HepG2 (cell line): Measurements from ENCODE around the gene PPP3CB. TPM values are rescaled to one million over a fixed set of nuclear protein-coding genes. Genes with fewer than 3 reads are reported as not detected.

Experiments used
- ATAC-seq: fragments of 200-7000 bp; cut with Tn5 transposase; 3 replicates; pipeline ENCODE4 v1.9.1; 2020; ENCODE audit warnings: mild to moderate bottlenecking, moderate library complexity
- BruUV-seq: library from RNA; stranded (reverse); fragments of 400-500 nt; replicated peaks from 2 replicates; lab custom pipeline; 2021; lab: Mats Ljungman, UMichigan
- CTCF ChIA-PET: fragments of 300-600 bp; formaldehyde crosslinking; extraction: SDS; loops from one replicate; lab custom pipeline; 2021; ENCODE audit warnings: low total read pairs, inconsistent platforms, low intra/inter-chr PET ratio; lab: Yijun Ruan, JAX
- POLR2A ChIA-PET: fragments of 350-600 bp; sonication (Branson Sonifier 250); formaldehyde crosslinking; loops from one replicate; lab custom pipeline; 2020; ENCODE audit warnings: antibody characterized with exemption, inconsistent platforms; lab: Yijun Ruan, JAX
- DNase-seq: peaks from one replicate; pipeline ENCODE4 v3.0.0-alpha.2; 2015; ENCODE audit warnings: low spot score
- FAIRE-seq: peaks from 3 replicates; lab custom pipeline; 2011; peaks lifted over from hg19 to GRCh38; lab: Jason Lieb, UNC
- H2AFZ ChIP-seq: one replicate; pipeline ENCODE4 v1.6.1; 2011; ENCODE audit warnings: low read length, inconsistent platforms
- H3K27ac ChIP-seq: fragments of 300-600 bp; 3 replicates; pipeline ENCODE4 v1.8.0; 2011; ENCODE audit warnings: mixed run types, mild to moderate bottlenecking, mixed read lengths, low read length, inconsistent platforms; ENCODE audit not compliant: insufficient read depth; ENCODE audit errors: extremely low read length
- H3K27me3 ChIP-seq, 2 experiments: fragments of 200-600 bp in 1 of 2; 2 replicates in 1 of 2; 3 replicates in 1 of 2; pipeline versions ENCODE4 v1.6.0 to v1.8.0; 2011; ENCODE audit warnings: low read length in 2 of 2, mild to moderate bottlenecking in 2 of 2, moderate library complexity in 2 of 2, inconsistent platforms in 1 of 2; ENCODE audit not compliant: insufficient read depth in 2 of 2, control insufficient read depth in 1 of 2
- H3K36me3 ChIP-seq, 2 experiments: fragments of 200-600 bp in 1 of 2; replicated peaks in 1 of 2; 2 replicates in 1 of 2; 3 replicates in 1 of 2; pipeline versions ENCODE4 v1.5.1 to v1.8.0; 2011; ENCODE audit warnings: low read length in 2 of 2, inconsistent platforms in 1 of 2; ENCODE audit not compliant: insufficient read depth in 2 of 2, control insufficient read depth in 1 of 2
- H3K4me1 ChIP-seq: 2 replicates; pipeline ENCODE4 v1.5.1; 2012; ENCODE audit warnings: low read length, inconsistent platforms; ENCODE audit not compliant: insufficient read depth
- H3K4me2 ChIP-seq: 2 replicates; pipeline ENCODE4 v1.6.0; 2011; ENCODE audit warnings: low read depth, low read length, inconsistent platforms
- H3K4me3 ChIP-seq, 3 experiments: fragments of 200-600 bp in 1 of 3; sonication (generic), shearing (Covaris generic) in 1 of 3; replicated peaks in 1 of 3; 2 replicates each; pipeline ENCODE4 v1.5.1; 2011 to 2016; ENCODE audit warnings: low read length in 3 of 3, inconsistent platforms in 2 of 3, low read depth in 2 of 3, mild to moderate bottlenecking in 2 of 3, control low read depth in 1 of 3, mixed read lengths in 1 of 3; ENCODE audit not compliant: insufficient read depth in 1 of 3
- H3K79me2 ChIP-seq: one replicate; pipeline ENCODE4 v1.6.1; 2011; ENCODE audit warnings: low read length, inconsistent platforms; ENCODE audit not compliant: insufficient read depth
- H3K9ac ChIP-seq: 2 replicates; pipeline ENCODE4 v1.6.0; 2011; ENCODE audit warnings: mild to moderate bottlenecking, low read depth, low read length, inconsistent platforms; ENCODE audit not compliant: insufficient read depth
- H3K9me3 ChIP-seq: 2 replicates; pipeline ENCODE4 v1.5.1; 2012; ENCODE audit warnings: mild to moderate bottlenecking, low read length
- H4K20me1 ChIP-seq: 2 replicates; pipeline ENCODE4 v1.6.0; 2011; ENCODE audit warnings: inconsistent platforms, mild to moderate bottlenecking, low read length, moderate library complexity; ENCODE audit not compliant: insufficient read depth
- CREB1 ChIP-seq, 2 experiments: fragments of 450-650 bp in 1 of 2; IDR thresholded peaks; 2 replicates each; pipeline ENCODE4 v1.6.1; 2016 to 2017; ENCODE audit warnings: control low read depth in 1 of 2, mild to moderate bottlenecking in 1 of 2, missing compliant biosample characterization in 1 of 2, missing genetic modification characterization in 1 of 2
- FIP1L1 ChIP-seq: fragments of 200-400 bp; formaldehyde crosslinking; IDR thresholded peaks from 2 replicates; pipeline ENCODE4 v1.6.1; 2018; ENCODE audit warnings: low read depth, mild to moderate bottlenecking, low read length, moderate library complexity, borderline replicate concordance; ENCODE audit not compliant: insufficient read depth
- KMT2B ChIP-seq: IDR thresholded peaks from 2 replicates; pipeline ENCODE4 v1.6.1; 2016; ENCODE audit warnings: missing genetic modification reagents, missing compliant biosample characterization
- MAFF ChIP-seq: IDR thresholded peaks from 2 replicates; pipeline ENCODE4 v1.6.1; 2011; ENCODE audit warnings: low read depth, low read length, improper control_type of control experiment
- MXD4 ChIP-seq: IDR thresholded peaks from 2 replicates; pipeline ENCODE4 v1.6.1; 2016; ENCODE audit warnings: mild to moderate bottlenecking, missing biosample characterization, missing genetic modification reagents
- SMYD3 ChIP-seq: sonication (generic); formaldehyde crosslinking; IDR thresholded peaks from 2 replicates; pipeline ENCODE4 v1.8.1; 2023; ENCODE audit warnings: mild to moderate bottlenecking, missing genetic modification reagents
- SOX13 ChIP-seq, 3 experiments: fragments of 450-650 bp in 1 of 3; sonication (generic) in 1 of 3; formaldehyde crosslinking in 1 of 3; IDR thresholded peaks in 2 of 3; conservative IDR thresholded peaks in 1 of 3; 2 replicates each; pipeline versions ENCODE4 v1.5.0 to v1.6.1; 2016 to 2020; ENCODE audit warnings: antibody characterized with exemption in 1 of 3, mild to moderate bottlenecking in 1 of 3, missing compliant biosample characterization in 1 of 3, missing genetic modification reagents in 1 of 3, moderate library complexity in 1 of 3
- SYNCRIP ChIP-seq: fragments of 200-400 bp; formaldehyde crosslinking; IDR thresholded peaks from 2 replicates; pipeline ENCODE4 v1.6.1; 2018; ENCODE audit warnings: mild to moderate bottlenecking, low read depth, low read length; ENCODE audit not compliant: insufficient read depth
- ZEB1 ChIP-seq: IDR thresholded peaks from 2 replicates; pipeline ENCODE4 v1.6.1; 2012; ENCODE audit warnings: mild to moderate bottlenecking, low read depth, inconsistent platforms; ENCODE audit not compliant: insufficient replicate concordance
- ZNF17 ChIP-seq: sonication (generic); formaldehyde crosslinking; IDR thresholded peaks from 2 replicates; pipeline ENCODE4 v1.5.0; 2020; ENCODE audit warnings: mild to moderate bottlenecking, missing genetic modification reagents
- ZNF30 ChIP-seq: sonication (generic); formaldehyde crosslinking; IDR thresholded peaks from 2 replicates; pipeline ENCODE4 v1.5.0; 2020; ENCODE audit warnings: mild to moderate bottlenecking, missing genetic modification reagents
- ZNF530 ChIP-seq: sonication (generic); formaldehyde crosslinking; IDR thresholded peaks from 2 replicates; pipeline ENCODE4 v1.5.0; 2020; ENCODE audit warnings: low read depth, mild to moderate bottlenecking, missing genetic modification reagents
- ZNF550 ChIP-seq: sonication (generic); formaldehyde crosslinking; IDR thresholded peaks from 2 replicates; pipeline ENCODE4 v1.4.0; 2020; ENCODE audit warnings: mild to moderate bottlenecking, missing genetic modification reagents, borderline replicate concordance
- WGBS: methylation state at CpG from one replicate; pipeline ENCODE4 v1.1.6; 2017; ENCODE audit warnings: low lambda C conversion rate; 5-methylcytosine and 5-hydroxymethylcytosine counted together
- in situ Hi-C: cut with HindIII; loops from 2 replicates; pipeline ENCODE4 v1.10.0; 2017; ENCODE audit warnings: low pct_unique_long_range_greater_than_20kb; ENCODE audit not compliant: extremely low pct_ligation_motif_present
- intact Hi-C: fragments of 100-400 bp; cut with micrococcal nuclease; formaldehyde crosslinking; loops from one replicate; pipeline ENCODE4 v1.10.0; 2022; ENCODE audit not compliant: unreplicated experiment
- polyA plus RNA-seq, 8 experiments: library from polyadenylated mRNA; depleted of rRNA in 3 of 8; stranded (reverse) in 7 of 8; unstranded in 1 of 8; fragments of >200 nt; fragmentation: Illumina TruSeq in 4 of 8; extraction: Trizol in 4 of 8; gene quantifications; 2 replicates each; pipeline versions ENCODE4 v1.2.1 to v1.2.3, GENCODE V29; 2011 to 2016; ENCODE audit warnings: low read depth in 4 of 8, missing spikeins in 1 of 8, mixed read lengths in 1 of 8; ENCODE audit not compliant: insufficient read depth in 1 of 8
- total RNA-seq, 5 experiments: library from RNA; depleted of rRNA; stranded (reverse); fragments of >200 nt; fragmentation: Illumina TruSeq; extraction: Trizol; gene quantifications; 2 replicates each; pipeline ENCODE4 v1.2.3, GENCODE V29; 2016; ENCODE audit warnings: low read depth in 1 of 5
- TF ChIP-seq, protein P1 (sequence below): sonication (generic); formaldehyde crosslinking; IDR thresholded peaks from 2 replicates; pipeline ENCODE4 v1.5.0; 2020; ENCODE audit warnings: mild to moderate bottlenecking, low read depth, missing genetic modification reagents, borderline replicate concordance
- TF ChIP-seq, protein P2 (sequence below): sonication (generic); formaldehyde crosslinking; IDR thresholded peaks from 2 replicates; pipeline ENCODE4 v1.9.0; 2022; ENCODE audit warnings: missing genetic modification reagents, mild to moderate bottlenecking, borderline replicate concordance
- TF ChIP-seq, protein P3 (sequence below): sonication (generic); formaldehyde crosslinking; IDR thresholded peaks from 2 replicates; pipeline ENCODE4 v1.8.1; 2022; ENCODE audit warnings: low read depth, mild to moderate bottlenecking, missing genetic modification reagents
- TF ChIP-seq, protein P4 (sequence below): IDR thresholded peaks from 2 replicates; pipeline ENCODE4 v1.6.1; 2012; ENCODE audit warnings: inconsistent platforms

Gene PPP3CB
- total and polyA plus RNA-seq, 2 of the 13 experiments (the other 11 are each of a cell fraction or from before 2014, with no cell fraction given) = 8.7 to 11.4 TPM

DNA sequence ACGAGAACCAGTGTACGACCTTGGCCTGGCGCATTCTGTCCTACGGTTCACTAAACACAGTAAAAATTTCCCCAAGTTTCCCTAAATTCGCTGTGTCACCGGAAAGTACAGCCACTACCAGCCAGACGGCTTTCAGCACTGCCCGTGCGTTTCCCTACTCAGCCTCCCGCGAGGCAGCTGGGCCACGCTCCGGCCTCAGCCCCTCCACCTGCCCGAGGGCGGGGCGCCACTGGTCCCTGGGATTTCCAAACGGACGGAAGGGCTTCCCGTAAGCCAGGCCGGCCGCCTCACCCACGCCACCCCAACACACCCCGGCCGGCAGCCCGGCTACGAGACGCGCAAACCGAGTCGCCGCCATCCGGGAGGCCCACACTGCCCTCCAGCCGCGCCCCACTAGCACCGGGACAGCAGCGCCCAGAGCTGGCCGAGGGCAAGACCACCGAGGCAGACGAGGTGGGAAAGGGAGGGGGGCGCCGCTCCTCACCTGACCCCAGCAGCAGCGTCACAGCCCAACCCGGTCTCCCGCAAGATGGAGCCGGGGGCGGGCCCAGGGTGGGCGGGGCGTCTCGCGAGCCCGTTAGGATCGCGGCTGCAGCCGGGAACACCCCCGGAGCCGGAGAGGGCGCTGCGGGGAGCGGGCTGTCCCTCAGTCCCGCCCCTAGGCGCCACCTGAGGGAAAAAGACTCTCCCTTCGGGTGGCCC, 82.1 kb downstream of the PPP3CB start, which contains the start of gene ANXA7:
ANXA7 (minus strand) TSS at position 531 of the 702 bp plus-strand sequence. CDS start 13,202 bp downstream, outside the sequence.
- Histone ChIP-seq H2AFZ (peak within 1 kb of the TSS; percentile 67), H3K4me1 (peaks cover 65% of the 10 kb centered on the region), H3K36me3 (no peaks in the 10 kb centered on the region), H3K27ac (peak within 1 kb of the TSS; percentile 99), H3K9ac (peak within 1 kb of the TSS; percentile 98), H3K4me3 (peak within 1 kb of the TSS; percentile 64 to 100 (median 89)), H3K27me3 (no peaks in the 10 kb centered on the region; a peak in 1 of 5 replicates), H3K4me2 (peak within 1 kb of the TSS; percentile 79), H3K9me3 (no peaks in the 10 kb centered on the region), H3K79me2 (peaks cover 42% of the 10 kb centered on the region), H4K20me1 (peaks cover 11% of the 10 kb centered on the region; the same call in 1 of the 2 replicates)
- CTCF ChIA-PET = no interaction called here
- TSS peak; percentile 81 for BruUV-seq
- DNase-seq (peak; percentile 81), ATAC-seq (peak; percentile 95), FAIRE-seq (no peak)
- under 1% methylated on average over 42 of the region's 62 CpGs for WGBS
- in situ Hi-C loops = no loop called here
- POLR2A ChIA-PET = interaction anchor here (1.0 to 2.1 kb wide), 8 partner anchors 10 to 427 kb away, joined by 3 to 13 read pairs (median 6); partner anchors contain the start of genes CFAP70, DNAJC9, MRPS16 and PPP3CB
- intact Hi-C loops = loop anchor here (2.0 to 5.0 kb wide), 3 partner anchors 83 to 229 kb away; partner anchors contain the start of genes MYOZ1 and PPP3CB
- TF ChIP-seq, protein P1, sequence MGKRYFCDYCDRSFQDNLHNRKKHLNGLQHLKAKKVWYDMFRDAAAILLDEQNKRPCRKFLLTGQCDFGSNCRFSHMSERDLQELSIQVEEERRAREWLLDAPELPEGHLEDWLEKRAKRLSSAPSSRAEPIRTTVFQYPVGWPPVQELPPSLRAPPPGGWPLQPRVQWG (CRISPR knock-in tag) = no peak
- TF ChIP-seq KMT2B (CRISPR knock-in tag) (peak; percentile 81; the same call in 1 of the 2 replicates), ZEB1 (peak; percentile 10), MAFF (0 out of 2 replicates have a peak, but pooled peaks have one; percentile 13), ZNF30 (no peak), SOX13 (IDR thresholded peaks at IDR 0.05) (no peak), SOX13 (CRISPR knock-in tag; conservative IDR thresholded peaks at IDR 0.05 in 1 of 2, IDR thresholded peaks at IDR 0.05 in 1 of 2) (peak in 1 of 2 experiments; percentile 47; a peak in 1 of 4 replicates), SMYD3 (CRISPR knock-in tag) (no peak), SYNCRIP (no peak), ZNF17 (CRISPR knock-in tag) (no peak), ZNF550 (CRISPR knock-in tag) (no peak), MXD4 (CRISPR knock-in tag) (peak; percentile 81), ZNF530 (CRISPR knock-in tag) (no peak), FIP1L1 (no peak), CREB1 (IDR thresholded peaks at IDR 0.05) (peak; percentile 58; the same call in 1 of the 2 replicates), CREB1 (CRISPR knock-in tag; IDR thresholded peaks at IDR 0.05) (no peak; the same call in 1 of the 2 replicates)
- TF ChIP-seq, protein P2, sequence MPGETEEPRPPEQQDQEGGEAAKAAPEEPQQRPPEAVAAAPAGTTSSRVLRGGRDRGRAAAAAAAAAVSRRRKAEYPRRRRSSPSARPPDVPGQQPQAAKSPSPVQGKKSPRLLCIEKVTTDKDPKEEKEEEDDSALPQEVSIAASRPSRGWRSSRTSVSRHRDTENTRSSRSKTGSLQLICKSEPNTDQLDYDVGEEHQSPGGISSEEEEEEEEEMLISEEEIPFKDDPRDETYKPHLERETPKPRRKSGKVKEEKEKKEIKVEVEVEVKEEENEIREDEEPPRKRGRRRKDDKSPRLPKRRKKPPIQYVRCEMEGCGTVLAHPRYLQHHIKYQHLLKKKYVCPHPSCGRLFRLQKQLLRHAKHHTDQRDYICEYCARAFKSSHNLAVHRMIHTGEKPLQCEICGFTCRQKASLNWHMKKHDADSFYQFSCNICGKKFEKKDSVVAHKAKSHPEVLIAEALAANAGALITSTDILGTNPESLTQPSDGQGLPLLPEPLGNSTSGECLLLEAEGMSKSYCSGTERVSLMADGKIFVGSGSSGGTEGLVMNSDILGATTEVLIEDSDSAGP (CRISPR knock-in tag) = peak; percentile 91; the same call in 1 of the 2 replicates
- TF ChIP-seq, protein P3, sequence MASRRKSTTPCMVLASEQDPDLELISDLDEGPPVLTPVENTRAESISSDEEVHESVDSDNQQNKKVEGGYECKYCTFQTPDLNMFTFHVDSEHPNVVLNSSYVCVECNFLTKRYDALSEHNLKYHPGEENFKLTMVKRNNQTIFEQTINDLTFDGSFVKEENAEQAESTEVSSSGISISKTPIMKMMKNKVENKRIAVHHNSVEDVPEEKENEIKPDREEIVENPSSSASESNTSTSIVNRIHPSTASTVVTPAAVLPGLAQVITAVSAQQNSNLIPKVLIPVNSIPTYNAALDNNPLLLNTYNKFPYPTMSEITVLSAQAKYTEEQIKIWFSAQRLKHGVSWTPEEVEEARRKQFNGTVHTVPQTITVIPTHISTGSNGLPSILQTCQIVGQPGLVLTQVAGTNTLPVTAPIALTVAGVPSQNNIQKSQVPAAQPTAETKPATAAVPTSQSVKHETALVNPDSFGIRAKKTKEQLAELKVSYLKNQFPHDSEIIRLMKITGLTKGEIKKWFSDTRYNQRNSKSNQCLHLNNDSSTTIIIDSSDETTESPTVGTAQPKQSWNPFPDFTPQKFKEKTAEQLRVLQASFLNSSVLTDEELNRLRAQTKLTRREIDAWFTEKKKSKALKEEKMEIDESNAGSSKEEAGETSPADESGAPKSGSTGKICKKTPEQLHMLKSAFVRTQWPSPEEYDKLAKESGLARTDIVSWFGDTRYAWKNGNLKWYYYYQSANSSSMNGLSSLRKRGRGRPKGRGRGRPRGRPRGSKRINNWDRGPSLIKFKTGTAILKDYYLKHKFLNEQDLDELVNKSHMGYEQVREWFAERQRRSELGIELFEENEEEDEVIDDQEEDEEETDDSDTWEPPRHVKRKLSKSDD = no peak
- TF ChIP-seq, protein P4, sequence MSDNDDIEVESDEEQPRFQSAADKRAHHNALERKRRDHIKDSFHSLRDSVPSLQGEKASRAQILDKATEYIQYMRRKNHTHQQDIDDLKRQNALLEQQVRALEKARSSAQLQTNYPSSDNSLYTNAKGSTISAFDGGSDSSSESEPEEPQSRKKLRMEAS = peak; percentile 74
